Inflammatory macrophage treated with lipopolysaccharide for 4 hours (primary cell): ENCODE results near the gene BAIAP2L2.

ENCODE experiments used
- DNase-seq: peaks from one replicate; pipeline ENCODE4 v3.0.0-alpha.2; 2020

BAIAP2L2 gene

DNA sequence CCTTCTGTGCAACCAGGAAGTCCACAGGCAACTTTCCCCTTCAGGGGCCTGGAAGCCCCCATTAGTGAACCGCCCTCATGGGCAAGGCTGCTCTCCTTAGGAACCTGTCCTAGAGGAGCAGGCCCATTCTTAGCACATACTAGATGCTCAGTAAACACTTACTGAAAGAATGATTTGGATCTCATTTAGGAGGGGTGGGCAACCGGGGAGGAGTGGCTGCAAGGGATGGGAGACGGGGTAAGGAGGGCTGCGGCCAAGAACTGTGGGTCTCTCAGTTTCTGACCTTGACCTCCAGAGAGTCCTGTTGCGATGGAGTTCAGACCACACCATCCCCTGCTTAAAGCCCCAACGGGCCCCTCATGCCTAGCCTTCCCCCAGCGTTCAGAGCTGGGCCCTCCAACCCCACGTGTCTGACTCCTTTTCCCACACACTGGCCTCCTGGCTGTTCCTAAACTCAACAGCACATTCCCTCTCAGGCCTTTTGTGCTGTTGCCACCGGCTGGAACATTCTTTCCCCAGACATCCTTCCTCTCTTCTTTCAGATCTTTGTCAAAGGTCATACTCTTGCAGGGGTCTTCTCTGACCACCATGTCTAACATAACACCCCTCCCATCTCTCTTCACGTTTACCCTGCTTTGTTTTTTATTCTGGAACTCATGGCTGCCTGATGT lies 74.0 kb downstream of the BAIAP2L2 start:
- no peak for DNase-seq

DNA sequence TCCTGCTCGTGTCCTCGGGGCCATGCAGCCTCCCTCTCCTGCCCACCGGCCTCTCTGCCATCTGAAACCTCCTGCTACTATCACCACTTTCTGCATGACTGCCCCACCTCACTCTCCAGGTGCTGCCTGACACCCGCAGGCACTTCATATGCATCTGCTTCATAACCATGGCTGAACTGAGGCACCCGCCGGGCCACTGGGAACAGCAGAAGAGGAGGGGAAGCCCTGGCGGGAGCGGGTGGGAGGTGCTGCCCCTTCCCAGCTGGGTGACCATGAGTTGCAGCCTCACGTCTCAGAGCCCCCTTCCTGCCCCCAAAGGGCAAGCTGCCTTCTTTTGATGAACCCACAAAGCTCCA lies 75.0 kb downstream of the BAIAP2L2 start:
- no peak for DNase-seq
